ENCODE data around the gene RTL10.

GRCh38 chr22:19868773-19869471, 14.2 kb upstream of the RTL10 start:
- TF ChIP-seq CTCF (IDR thresholded peaks at IDR 0.05; ENCODE audit: borderline replicate concordance, extremely low read depth, low read length, poor library complexity, severe bottlenecking): no peak
- no peak for TF ChIP-seq EZH2 (IDR thresholded peaks at IDR 0.05; ENCODE audit: borderline replicate concordance, low read depth, low read length, severe bottlenecking)
